ENCODE data around the gene PPP1R8. TPM values are rescaled to one million over a fixed set of nuclear protein-coding genes. Genes with fewer than 3 reads are reported as not detected.

Gene PPP1R8
- total RNA-seq, 1 experiment from 2014 or later: 39.5 TPM

GRCh38 chr1:27858949-27859576 is 28.5 kb downstream of the PPP1R8 start (continued):
- no peak for TF ChIP-seq ERG (CRISPR knock-in tag; IDR thresholded peaks at IDR 0.05)
- TF ChIP-seq NR3C1 (CRISPR knock-in tag; conservative IDR thresholded peaks at IDR 0.05; ENCODE audit: low read depth): no peak

GRCh38 chr1:27861436-27861835 is 30.9 kb downstream of the PPP1R8 start:
- Mint-ChIP-seq H3K4me1 (peaks cover 8% of the 10 kb centered on the region), H3K9me3 (no peaks in the 10 kb centered on the region), H3K4me3 (no peak overlapping the region), H3K27ac (no peak overlapping the region), H3K27me3 (ENCODE audit: low read depth) (no peaks in the 10 kb centered on the region), H3K36me3 (no peaks in the 10 kb centered on the region)
- DNase-seq (ENCODE audit: low spot score) (no peak), ATAC-seq (no peak)
- no peak for TF ChIP-seq GABPB1 (CRISPR knock-in tag; IDR thresholded peaks at IDR 0.05)
- TF ChIP-seq FOXJ3 (CRISPR knock-in tag; IDR thresholded peaks at IDR 0.05; ENCODE audit: borderline replicate concordance): no peak
- no peak for TF ChIP-seq SOX15 (CRISPR knock-in tag; IDR thresholded peaks at IDR 0.05)
- ChIA-PET POLR2A (no interaction called here), CTCF (interaction anchor here (0.6 kb wide), 1 partner anchor 120 kb away, joined by 3 read pairs; no protein-coding TSS in a partner anchor)

- no peaks in the 10 kb centered on the region for H3K9me3 Mint-ChIP-seq
- H3K27ac Mint-ChIP-seq: no peak overlapping the region
- H3K4me1 Mint-ChIP-seq: peaks cover 8% of the 10 kb centered on the region
- DNase-seq (ENCODE audit: low spot score): no peak
- H3K4me3 Mint-ChIP-seq: no peak overlapping the region
- CTCF ChIA-PET: no interaction called here
- H3K27me3 Mint-ChIP-seq (ENCODE audit: low read depth): no peaks in the 10 kb centered on the region
- POLR2A ChIA-PET: no interaction called here
- no peaks in the 10 kb centered on the region for H3K36me3 Mint-ChIP-seq
- TF ChIP-seq MYBL2 (CRISPR knock-in tag; IDR thresholded peaks at IDR 0.05): no peak
- no peak for TF ChIP-seq CREB1 (CRISPR knock-in tag; IDR thresholded peaks at IDR 0.05)
- TF ChIP-seq SMAD3 (CRISPR knock-in tag; IDR thresholded peaks at IDR 0.05; ENCODE audit: borderline replicate concordance): no peak
- no peak for TF ChIP-seq ZNF425 (CRISPR knock-in tag; conservative IDR thresholded peaks at IDR 0.05)
- no peak for TF ChIP-seq TEAD4 (CRISPR knock-in tag; IDR thresholded peaks at IDR 0.05)
- no peak for TF ChIP-seq ZSCAN18 (CRISPR knock-in tag; IDR thresholded peaks at IDR 0.05)
- TF ChIP-seq CTCF (IDR thresholded peaks at IDR 0.05): no peak
- no peak for TF ChIP-seq ZNF121 (CRISPR knock-in tag; IDR thresholded peaks at IDR 0.05)
- TF ChIP-seq NR3C1 (CRISPR knock-in tag; conservative IDR thresholded peaks at IDR 0.05; ENCODE audit: low read depth): no peak
- no peak for TF ChIP-seq PRDM15 (CRISPR knock-in tag; IDR thresholded peaks at IDR 0.05)
- no peak for TF ChIP-seq ZNF219 (CRISPR knock-in tag; IDR thresholded peaks at IDR 0.05; ENCODE audit: borderline replicate concordance)
- no peak for TF ChIP-seq ZNF232 (CRISPR knock-in tag; IDR thresholded peaks at IDR 0.05)
- TF ChIP-seq ZNF416 (CRISPR knock-in tag; IDR thresholded peaks at IDR 0.05): no peak
- no peak for TF ChIP-seq ATF6 (CRISPR knock-in tag; IDR thresholded peaks at IDR 0.05)
- no peak for TF ChIP-seq USF1 (CRISPR knock-in tag; IDR thresholded peaks at IDR 0.05)
- TF ChIP-seq HMGA2 (CRISPR knock-in tag; IDR thresholded peaks at IDR 0.05): no peak
- ATAC-seq: no peak
These were observed 31.4 kb downstream of the PPP1R8 start for GRCh38 chr1:27862004-27862403.

Data from WTC11 (cell line).